Thymus (tissue), 11 donors: ENCODE data around the gene CES2. TPM values are rescaled to one million over a fixed set of nuclear protein-coding genes. Genes with fewer than 3 reads are reported as not detected.
"Not testable (repeated sequence)": the region's sequence is repeated elsewhere in the genome, so short reads cannot be mapped to it uniquely, and the experiment has no call there.

Experiments
- DNase-seq, 9 donors: peaks; one replicate each; pipeline ENCODE4 v3.0.0-alpha.2; 2013; ENCODE audit warnings: low spot score in 9 of 9, low read depth in 6 of 9, missing footprints in 1 of 9
- H3K27ac ChIP-seq, 2 donors: one replicate each; pipeline ENCODE4 v1.5.1; 2013; ENCODE audit warnings: control low read depth in 1 of 2, low read depth in 1 of 2, low read length in 1 of 2, mild to moderate bottlenecking in 1 of 2, moderate library complexity in 1 of 2
- H3K27me3 ChIP-seq, 2 donors: one replicate each; pipeline ENCODE4 v1.5.1; 2013; ENCODE audit warnings: low read length in 1 of 2; ENCODE audit not compliant: control insufficient read depth in 2 of 2, insufficient read depth in 1 of 2
- H3K36me3 ChIP-seq, 2 donors: one replicate each; pipeline ENCODE4 v1.5.1; 2013; ENCODE audit warnings: low read length in 1 of 2, mild to moderate bottlenecking in 1 of 2, moderate library complexity in 1 of 2; ENCODE audit not compliant: control insufficient read depth in 2 of 2, insufficient read depth in 2 of 2
- H3K4me1 ChIP-seq, 2 donors: one replicate each; pipeline ENCODE4 v1.5.1; 2013; ENCODE audit warnings: low read length in 2 of 2; ENCODE audit not compliant: control insufficient read depth in 2 of 2, insufficient read depth in 2 of 2
- H3K4me3 ChIP-seq, 2 donors: one replicate each; pipeline ENCODE4 v1.5.1; 2013; ENCODE audit warnings: low read length in 2 of 2, control low read depth in 1 of 2, mild to moderate bottlenecking in 1 of 2
- H3K9me3 ChIP-seq, 2 donors: one replicate each; pipeline ENCODE4 v1.5.1; 2013; ENCODE audit warnings: low read length in 1 of 2, mild to moderate bottlenecking in 1 of 2; ENCODE audit not compliant: control insufficient read depth in 2 of 2, insufficient read depth in 1 of 2
- WGBS: extraction: QIAGEN DNeasy Blood & Tissue Kit; methylation state at CpG from one replicate; pipeline ENCODE4 v1.1.7; 2013; 5-methylcytosine and 5-hydroxymethylcytosine counted together
- polyA plus RNA-seq: library from polyadenylated mRNA; stranded (reverse); fragments of 200-250 nt; gene quantifications from one replicate; pipeline ENCODE4 v1.2.3, GENCODE V29; 2013
- total RNA-seq: library from RNA; stranded (reverse); fragments of 120-200 nt; gene quantifications from one replicate; pipeline ENCODE4 v1.2.4, GENCODE V29; 2013
- donor health status: healthy.

The CES2 gene
- total and polyA plus RNA-seq, 2 donors, result 15.8 to 16.7 TPM

GRCh38 chr16:66991545-66992077 is 56.3 kb downstream of the CES2 start:
- Histone ChIP-seq H3K4me1 (no peaks in the 10 kb centered on the region), H3K27ac (no peak overlapping the region), H3K36me3 (no peaks in the 10 kb centered on the region), H3K27me3 (peaks cover 0 to 7% of the 10 kb centered on the region in 2 donors), H3K9me3 (no peaks in the 10 kb centered on the region), H3K4me3 (no peak overlapping the region)
- WGBS, result 90% methylated on average over 2 of the region's 2 CpGs
- DNase-seq, result no peak

GRCh38 chr16:66993558-66993957 is 58.2 kb downstream of the CES2 start:
- 96% methylated on average over 12 of the region's 12 CpGs for WGBS

More at GRCh38 chr16:66993558-66993957, 58.2 kb downstream of the CES2 start:
- H3K27me3 ChIP-seq, result peaks cover 0 to 13% of the 10 kb centered on the region in 2 donors
- not testable (repeated sequence) for DNase-seq, H3K4me1 ChIP-seq, H3K36me3 ChIP-seq, H3K27ac ChIP-seq, H3K9me3 ChIP-seq, H3K4me3 ChIP-seq

Other genes starting within 250 kb of the CES2 start
- 2.2 TPM for gene CMTM4, start 238.8 kb upstream of the CES2 start, total RNA-seq
- 3.4 TPM for gene CMTM4, start 238.8 kb upstream of the CES2 start, polyA plus RNA-seq
- gene DYNC1LI2, start 183.9 kb upstream of the CES2 start, total RNA-seq, result 24.1 TPM
- 44.9 TPM for gene DYNC1LI2, start 183.9 kb upstream of the CES2 start, polyA plus RNA-seq
- gene TERB1, start 133.9 kb upstream of the CES2 start, total RNA-seq, result 0.09 TPM
- gene TERB1, start 133.9 kb upstream of the CES2 start, polyA plus RNA-seq, result 0.07 TPM
- gene NAE1, start 104.5 kb upstream of the CES2 start, total RNA-seq, result 70.4 TPM
- gene NAE1, start 104.5 kb upstream of the CES2 start, polyA plus RNA-seq, result 55.3 TPM
- 0.19 TPM for gene CA7, start 91.1 kb upstream of the CES2 start, total RNA-seq
- gene CA7, start 91.1 kb upstream of the CES2 start, polyA plus RNA-seq, result 0.80 TPM
- 2.5 TPM for gene PDP2, start 55.0 kb upstream of the CES2 start, total RNA-seq
- 2.8 TPM for gene PDP2, start 55.0 kb upstream of the CES2 start, polyA plus RNA-seq
- 0.05 TPM for gene CDH16, start 16.6 kb upstream of the CES2 start, total RNA-seq
- 0.78 TPM for gene CDH16, start 16.6 kb upstream of the CES2 start, polyA plus RNA-seq
- 0.85 TPM for gene RRAD, start 10.0 kb upstream of the CES2 start, total RNA-seq
- 13.3 TPM for gene RRAD, start 10.0 kb upstream of the CES2 start, polyA plus RNA-seq
- 118 TPM for gene CIAO2B, start 1.1 kb upstream of the CES2 start, total RNA-seq
- gene CIAO2B, start 1.1 kb upstream of the CES2 start, polyA plus RNA-seq, result 141 TPM
- gene CES3, start 25.8 kb downstream of the CES2 start, total RNA-seq, result 0.09 TPM
- 0.32 TPM for gene CES3, start 25.8 kb downstream of the CES2 start, polyA plus RNA-seq
- 2.1 TPM for gene CES4A, start 53.1 kb downstream of the CES2 start, total RNA-seq
- gene CES4A, start 53.1 kb downstream of the CES2 start, polyA plus RNA-seq, result 14.6 TPM
- 54.3 TPM for gene CBFB, start 93.6 kb downstream of the CES2 start, total RNA-seq
- 49.4 TPM for gene CBFB, start 93.6 kb downstream of the CES2 start, polyA plus RNA-seq
- gene PHAF1, start 174.4 kb downstream of the CES2 start, total RNA-seq, result 7.7 TPM
- gene PHAF1, start 174.4 kb downstream of the CES2 start, polyA plus RNA-seq, result 12.0 TPM
- 1.3 TPM for gene B3GNT9, start 215.5 kb downstream of the CES2 start, total RNA-seq
- gene B3GNT9, start 215.5 kb downstream of the CES2 start, polyA plus RNA-seq, result 3.2 TPM
- 12.5 TPM for gene TRADD, start 224.4 kb downstream of the CES2 start, total RNA-seq
- 33.9 TPM for gene TRADD, start 224.4 kb downstream of the CES2 start, polyA plus RNA-seq
- gene FBXL8, start 224.4 kb downstream of the CES2 start, total RNA-seq, result 2.0 TPM
- 12.0 TPM for gene FBXL8, start 224.4 kb downstream of the CES2 start, polyA plus RNA-seq
- gene HSF4, start 229.2 kb downstream of the CES2 start, total RNA-seq, result 4.1 TPM
- 50.8 TPM for gene HSF4, start 229.2 kb downstream of the CES2 start, polyA plus RNA-seq
- 2.3 TPM for gene NOL3, start 235.0 kb downstream of the CES2 start, total RNA-seq
- 28.2 TPM for gene NOL3, start 235.0 kb downstream of the CES2 start, polyA plus RNA-seq
- 5.2 TPM for gene MATCAP1, start 248.4 kb downstream of the CES2 start, total RNA-seq
- 24.6 TPM for gene MATCAP1, start 248.4 kb downstream of the CES2 start, polyA plus RNA-seq